ENCODE data around the gene CNTNAP5.

The CNTNAP5 gene

GRCh38 chr2:124153713-124154112, 128.6 kb downstream of the CNTNAP5 start:
- no peaks in the 10 kb centered on the region for H3K36me3 Mint-ChIP-seq
- CTCF ChIA-PET: no interaction called here
- H3K27ac Mint-ChIP-seq: no peak overlapping the region
- H3K4me3 Mint-ChIP-seq: no peak overlapping the region
- no peak for DNase-seq
- no peaks in the 10 kb centered on the region for H3K4me1 Mint-ChIP-seq
- peaks cover 4% of the 10 kb centered on the region for H3K9me3 Mint-ChIP-seq
- H3K27me3 Mint-ChIP-seq: no peaks in the 10 kb centered on the region

GRCh38 chr2:124159166-124159565, 134.1 kb downstream of the CNTNAP5 start:
- no peaks in the 10 kb centered on the region for H3K9me3 Mint-ChIP-seq
- no peaks in the 10 kb centered on the region for H3K27me3 Mint-ChIP-seq
- no peaks in the 10 kb centered on the region for H3K36me3 Mint-ChIP-seq
- no peak for DNase-seq
- CTCF ChIA-PET: no interaction called here
- H3K4me1 Mint-ChIP-seq: no peaks in the 10 kb centered on the region
- no peak overlapping the region for H3K4me3 Mint-ChIP-seq
- H3K27ac Mint-ChIP-seq: no peak overlapping the region

- CTCF ChIA-PET: no interaction called here
- DNase-seq: no peak
- no peaks in the 10 kb centered on the region for H3K27me3 Mint-ChIP-seq
- H3K4me3 Mint-ChIP-seq: no peak overlapping the region
- H3K27ac Mint-ChIP-seq: no peak overlapping the region
- H3K36me3 Mint-ChIP-seq: no peaks in the 10 kb centered on the region
- no peaks in the 10 kb centered on the region for H3K9me3 Mint-ChIP-seq
- H3K4me1 Mint-ChIP-seq: no peaks in the 10 kb centered on the region
Measured at GRCh38 chr2:124161542-124161941, 136.5 kb downstream of the CNTNAP5 start.

GRCh38 chr2:124162256-124162655, 137.2 kb downstream of the CNTNAP5 start:
- Mint-ChIP-seq H3K27ac (no peak overlapping the region), H3K36me3 (no peaks in the 10 kb centered on the region), H3K27me3 (no peaks in the 10 kb centered on the region), H3K9me3 (no peaks in the 10 kb centered on the region), H3K4me1 (no peaks in the 10 kb centered on the region), H3K4me3 (no peak overlapping the region)
- no peak for DNase-seq
- CTCF ChIA-PET: no interaction called here

- H3K4me1 Mint-ChIP-seq: no peaks in the 10 kb centered on the region
Measured at GRCh38 chr2:124163840-124164239, 138.8 kb downstream of the CNTNAP5 start.

GRCh38 chr2:124165698-124166097, 140.6 kb downstream of the CNTNAP5 start:
- DNase-seq: no peak
- CTCF ChIA-PET: no interaction called here
- Mint-ChIP-seq H3K9me3 (no peaks in the 10 kb centered on the region), H3K36me3 (no peaks in the 10 kb centered on the region), H3K4me1 (no peaks in the 10 kb centered on the region), H3K27me3 (no peaks in the 10 kb centered on the region), H3K4me3 (no peak overlapping the region), H3K27ac (no peak overlapping the region)

More at GRCh38 chr2:124163840-124164239, 138.8 kb downstream of the CNTNAP5 start:
- Mint-ChIP-seq H3K27me3 (no peaks in the 10 kb centered on the region), H3K27ac (no peak overlapping the region), H3K36me3 (no peaks in the 10 kb centered on the region), H3K9me3 (no peaks in the 10 kb centered on the region), H3K4me3 (no peak overlapping the region)
- no peak for DNase-seq
- CTCF ChIA-PET: no interaction called here

- H3K4me3 Mint-ChIP-seq: no peak overlapping the region
- no peaks in the 10 kb centered on the region for H3K9me3 Mint-ChIP-seq
- no peaks in the 10 kb centered on the region for H3K27me3 Mint-ChIP-seq
- CTCF ChIA-PET: no interaction called here
- H3K4me1 Mint-ChIP-seq: no peaks in the 10 kb centered on the region
- no peak overlapping the region for H3K27ac Mint-ChIP-seq
- no peaks in the 10 kb centered on the region for H3K36me3 Mint-ChIP-seq
- no peak for DNase-seq
Measured at GRCh38 chr2:124171472-124172063, 146.5 kb downstream of the CNTNAP5 start.

- peaks cover 8% of the 10 kb centered on the region for H3K9me3 Mint-ChIP-seq
- CTCF ChIA-PET: no interaction called here
Measured at GRCh38 chr2:124178719-124179118, 153.6 kb downstream of the CNTNAP5 start.

GRCh38 chr2:124180635-124181034, 155.5 kb downstream of the CNTNAP5 start:
- Mint-ChIP-seq H3K4me1 (no peaks in the 10 kb centered on the region), H3K36me3 (no peaks in the 10 kb centered on the region), H3K27me3 (no peaks in the 10 kb centered on the region), H3K27ac (no peak overlapping the region), H3K4me3 (no peak overlapping the region), H3K9me3 (peaks cover 12% of the 10 kb centered on the region)
- CTCF ChIA-PET: no interaction called here
- no peak for DNase-seq

More at GRCh38 chr2:124178719-124179118, 153.6 kb downstream of the CNTNAP5 start:
- H3K36me3 Mint-ChIP-seq: no peaks in the 10 kb centered on the region
- no peaks in the 10 kb centered on the region for H3K27me3 Mint-ChIP-seq
- H3K4me1 Mint-ChIP-seq: no peaks in the 10 kb centered on the region
- no peak overlapping the region for H3K4me3 Mint-ChIP-seq
- no peak for DNase-seq
- H3K27ac Mint-ChIP-seq: no peak overlapping the region

GRCh38 chr2:124186801-124187200, 161.7 kb downstream of the CNTNAP5 start:
- no peak for DNase-seq
- H3K27me3 Mint-ChIP-seq: no peaks in the 10 kb centered on the region
- no peaks in the 10 kb centered on the region for H3K36me3 Mint-ChIP-seq
- CTCF ChIA-PET: no interaction called here
- H3K4me3 Mint-ChIP-seq: no peak overlapping the region
- no peak overlapping the region for H3K27ac Mint-ChIP-seq
- no peaks in the 10 kb centered on the region for H3K4me1 Mint-ChIP-seq
- peaks cover 3% of the 10 kb centered on the region for H3K9me3 Mint-ChIP-seq

- Mint-ChIP-seq H3K4me3 (no peak overlapping the region), H3K9me3 (peaks cover 3% of the 10 kb centered on the region), H3K27ac (no peak overlapping the region), H3K36me3 (no peaks in the 10 kb centered on the region), H3K27me3 (no peaks in the 10 kb centered on the region), H3K4me1 (no peaks in the 10 kb centered on the region)
- CTCF ChIA-PET: no interaction called here
- DNase-seq: no peak
Measured at GRCh38 chr2:124187948-124188347, 162.9 kb downstream of the CNTNAP5 start.

- Mint-ChIP-seq H3K4me1 (no peaks in the 10 kb centered on the region), H3K27ac (no peak overlapping the region), H3K4me3 (no peak overlapping the region), H3K9me3 (no peaks in the 10 kb centered on the region), H3K27me3 (no peaks in the 10 kb centered on the region), H3K36me3 (no peaks in the 10 kb centered on the region)
- CTCF ChIA-PET: no interaction called here
- DNase-seq: no peak
Measured at GRCh38 chr2:124193706-124194105, 168.6 kb downstream of the CNTNAP5 start.

GRCh38 chr2:124201713-124202112, 176.6 kb downstream of the CNTNAP5 start:
- H3K4me1 Mint-ChIP-seq: no peaks in the 10 kb centered on the region

GRCh38 chr2:124209441-124209840, 184.4 kb downstream of the CNTNAP5 start:
- no peak overlapping the region for H3K27ac Mint-ChIP-seq
- no peak for DNase-seq
- CTCF ChIA-PET: no interaction called here
- no peaks in the 10 kb centered on the region for H3K36me3 Mint-ChIP-seq
- no peaks in the 10 kb centered on the region for H3K4me1 Mint-ChIP-seq
- no peaks in the 10 kb centered on the region for H3K27me3 Mint-ChIP-seq
- no peak overlapping the region for H3K4me3 Mint-ChIP-seq
- H3K9me3 Mint-ChIP-seq: peaks cover 4% of the 10 kb centered on the region

More at GRCh38 chr2:124201713-124202112, 176.6 kb downstream of the CNTNAP5 start:
- H3K36me3 Mint-ChIP-seq: no peaks in the 10 kb centered on the region
- peaks cover 9% of the 10 kb centered on the region for H3K9me3 Mint-ChIP-seq
- CTCF ChIA-PET: no interaction called here
- H3K4me3 Mint-ChIP-seq: no peak overlapping the region
- no peaks in the 10 kb centered on the region for H3K27me3 Mint-ChIP-seq
- no peak overlapping the region for H3K27ac Mint-ChIP-seq
- no peak for DNase-seq

- Mint-ChIP-seq H3K27me3 (no peaks in the 10 kb centered on the region), H3K4me1 (no peaks in the 10 kb centered on the region), H3K36me3 (no peaks in the 10 kb centered on the region), H3K4me3 (no peak overlapping the region), H3K9me3 (peaks cover 4% of the 10 kb centered on the region), H3K27ac (no peak overlapping the region)
- CTCF ChIA-PET: no interaction called here
- DNase-seq: no peak
Measured at GRCh38 chr2:124211461-124211860, 186.4 kb downstream of the CNTNAP5 start.

All from activated naive CD4-positive, alpha-beta T cell treated with anti-CD3 and anti-CD28 coated beads, Interleukin-2, amount 10 ng/mL, durations not matched to agents 7 days and 5 days (primary cell).